AG04450 (cell line): Measurements from ENCODE around the gene HNF1A. TPM values are rescaled to one million over a fixed set of nuclear protein-coding genes. Genes with fewer than 3 reads are reported as not detected.

Experiments
- CTCF ChIA-PET: fragments of 300-600, 350-600 bp; formaldehyde crosslinking; extraction: SDS; loops from one replicate; lab custom pipeline; 2022; ENCODE audit warnings: antibody characterized with exemption, inconsistent platforms; lab: Charles Lee
- POLR2A ChIA-PET: fragments of 350-600 bp; formaldehyde crosslinking; extraction: SDS; loops from one replicate; lab custom pipeline; 2021; ENCODE audit warnings: antibody characterized with exemption, inconsistent platforms; lab: Yijun Ruan, JAX
- DNase-seq: peaks from one replicate; pipeline ENCODE4 v3.0.0-alpha.2; 2011; ENCODE audit warnings: low read depth, low spot score
- H3K27ac ChIP-seq: one replicate; pipeline ENCODE4 v1.5.1; 2012; ENCODE audit warnings: low read depth, low read length, control low read depth
- H3K27me3 ChIP-seq: one replicate; pipeline ENCODE4 v1.6.0; 2012; ENCODE audit warnings: low read length; ENCODE audit not compliant: control insufficient read depth, insufficient read depth
- H3K4me3 ChIP-seq: 2 replicates; pipeline ENCODE4 v1.5.1; 2011; ENCODE audit warnings: mild to moderate bottlenecking, low read depth, low read length, control low read depth
- H3K9me3 ChIP-seq: 2 replicates; pipeline ENCODE4 v1.5.1; 2012; ENCODE audit warnings: low read length; ENCODE audit not compliant: control insufficient read depth, insufficient read depth
- polyA plus RNA-seq: library from polyadenylated mRNA; depleted of rRNA; stranded (reverse); fragments of >200 nt; gene quantifications from 2 replicates; pipeline ENCODE4 v1.2.3, GENCODE V29; 2011
- TF ChIP-seq, protein P1 (sequence below): IDR thresholded peaks from 2 replicates; pipeline ENCODE4 v1.5.1; 2011; ENCODE audit warnings: low read depth, low read length, control low read depth, inconsistent platforms

HNF1A gene
- polyA plus RNA-seq, 1 experiment: not detected

DNA sequence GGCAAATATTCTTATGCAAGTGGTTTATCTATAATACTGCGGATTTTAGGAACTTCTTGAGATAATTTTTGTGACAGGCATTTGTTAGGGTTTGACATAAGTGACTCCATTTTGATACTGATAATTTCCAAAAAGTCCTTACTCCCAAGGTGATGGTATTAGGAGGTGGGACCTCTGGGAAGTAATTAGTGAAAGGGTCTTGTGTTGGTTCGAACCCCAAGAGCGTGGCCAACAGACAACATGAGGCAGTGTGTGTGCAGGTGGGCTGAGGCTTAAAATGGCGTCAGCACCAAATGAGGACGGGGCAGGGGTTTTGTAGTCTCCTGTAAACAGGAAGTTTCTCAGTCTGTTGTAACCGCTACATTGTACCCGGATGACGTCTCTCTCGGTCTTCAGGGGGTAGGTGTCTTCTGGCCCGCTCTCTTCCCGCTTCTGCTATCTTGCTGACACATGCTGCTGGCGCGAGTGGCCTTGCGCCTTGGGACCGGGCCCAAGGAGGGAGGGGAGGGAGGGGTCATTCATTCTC is 39.7 kb downstream of the HNF1A start:
- POLR2A ChIA-PET: interaction anchor here (0.7 kb wide), 1 partner anchor 83 kb away, joined by 14 read pairs; no protein-coding TSS in a partner anchor
- no peak overlapping the region for H3K27ac ChIP-seq
- peaks cover 6% of the 10 kb centered on the region for H3K27me3 ChIP-seq
- no peaks in the 10 kb centered on the region for H3K9me3 ChIP-seq
- no peak for DNase-seq
- CTCF ChIA-PET: no interaction called here
- TF ChIP-seq, protein P1, sequence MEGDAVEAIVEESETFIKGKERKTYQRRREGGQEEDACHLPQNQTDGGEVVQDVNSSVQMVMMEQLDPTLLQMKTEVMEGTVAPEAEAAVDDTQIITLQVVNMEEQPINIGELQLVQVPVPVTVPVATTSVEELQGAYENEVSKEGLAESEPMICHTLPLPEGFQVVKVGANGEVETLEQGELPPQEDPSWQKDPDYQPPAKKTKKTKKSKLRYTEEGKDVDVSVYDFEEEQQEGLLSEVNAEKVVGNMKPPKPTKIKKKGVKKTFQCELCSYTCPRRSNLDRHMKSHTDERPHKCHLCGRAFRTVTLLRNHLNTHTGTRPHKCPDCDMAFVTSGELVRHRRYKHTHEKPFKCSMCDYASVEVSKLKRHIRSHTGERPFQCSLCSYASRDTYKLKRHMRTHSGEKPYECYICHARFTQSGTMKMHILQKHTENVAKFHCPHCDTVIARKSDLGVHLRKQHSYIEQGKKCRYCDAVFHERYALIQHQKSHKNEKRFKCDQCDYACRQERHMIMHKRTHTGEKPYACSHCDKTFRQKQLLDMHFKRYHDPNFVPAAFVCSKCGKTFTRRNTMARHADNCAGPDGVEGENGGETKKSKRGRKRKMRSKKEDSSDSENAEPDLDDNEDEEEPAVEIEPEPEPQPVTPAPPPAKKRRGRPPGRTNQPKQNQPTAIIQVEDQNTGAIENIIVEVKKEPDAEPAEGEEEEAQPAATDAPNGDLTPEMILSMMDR: no peak
- H3K4me3 ChIP-seq: no peak overlapping the region

DNA sequence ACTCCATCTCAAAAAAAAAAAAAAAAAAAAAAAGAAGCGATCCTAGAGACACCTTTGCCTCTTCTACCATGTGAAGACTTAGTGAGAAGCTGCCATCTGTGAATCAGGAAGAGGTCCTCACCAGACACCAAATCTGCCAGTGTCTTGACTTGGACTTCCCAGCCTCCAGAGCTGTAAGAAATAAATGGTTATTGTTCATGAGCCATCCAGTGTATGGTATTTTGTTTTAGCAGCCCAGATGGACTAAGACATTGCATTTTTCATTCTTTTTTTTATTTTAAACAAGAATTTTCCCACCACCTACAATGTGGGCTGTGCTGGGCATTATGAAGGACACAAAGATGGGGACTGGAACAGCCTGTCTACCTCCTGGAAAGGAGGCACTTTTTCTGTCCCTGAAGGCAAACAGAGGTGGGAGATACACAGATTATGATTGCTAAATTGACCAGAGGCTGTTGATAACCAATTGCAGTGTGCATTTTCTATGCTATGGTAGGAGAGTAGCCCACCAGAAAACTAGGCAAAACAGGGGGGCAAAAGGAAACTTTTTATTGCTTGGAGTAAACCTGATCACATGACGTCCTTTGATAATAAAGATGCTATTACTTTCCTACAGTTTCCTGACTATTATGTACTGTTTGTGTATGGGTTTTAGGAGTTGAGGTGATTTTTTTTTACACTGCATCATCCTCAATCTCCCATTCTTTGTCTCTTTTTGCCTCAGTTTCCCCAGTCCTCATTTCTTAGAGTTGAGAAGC is 40.7 kb downstream of the HNF1A start:
- Histone ChIP-seq H3K27ac (no peak overlapping the region), H3K4me3 (no peak overlapping the region), H3K27me3 (peaks cover 6% of the 10 kb centered on the region), H3K9me3 (no peaks in the 10 kb centered on the region)
- TF ChIP-seq, protein P1: no peak
- DNase-seq: no peak
- ChIA-PET CTCF (no interaction called here), POLR2A (interaction anchor here (0.7 kb wide), 1 partner anchor 82 kb away, joined by 14 read pairs; no protein-coding TSS in a partner anchor)

DNA sequence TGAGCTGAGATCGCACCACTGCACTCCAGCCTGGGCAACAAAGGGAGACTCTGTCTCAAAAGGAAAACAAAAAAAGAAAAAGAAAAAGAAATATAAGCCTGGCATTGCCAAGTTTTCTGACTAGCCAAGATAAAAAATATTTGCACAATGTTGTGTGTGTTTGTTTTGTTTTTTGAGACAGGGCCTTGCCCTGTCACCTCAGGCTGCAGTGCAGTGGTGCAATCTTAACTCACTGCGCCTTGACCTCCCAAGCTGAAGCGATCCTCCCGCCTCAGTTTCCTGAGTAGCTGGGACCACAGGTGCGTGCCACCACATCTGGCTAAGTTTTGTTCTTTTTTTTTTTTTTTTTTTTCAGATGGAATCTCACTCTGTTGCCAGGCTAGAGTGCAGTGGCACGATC is 43.4 kb downstream of the HNF1A start:
- no peak overlapping the region for H3K27ac ChIP-seq
- DNase-seq: no peak
- H3K4me3 ChIP-seq: no peak overlapping the region
- no peaks in the 10 kb centered on the region for H3K9me3 ChIP-seq
- ChIA-PET CTCF (no interaction called here), POLR2A (no interaction called here)
- TF ChIP-seq, protein P1: no peak
- peaks cover 6% of the 10 kb centered on the region for H3K27me3 ChIP-seq

DNA sequence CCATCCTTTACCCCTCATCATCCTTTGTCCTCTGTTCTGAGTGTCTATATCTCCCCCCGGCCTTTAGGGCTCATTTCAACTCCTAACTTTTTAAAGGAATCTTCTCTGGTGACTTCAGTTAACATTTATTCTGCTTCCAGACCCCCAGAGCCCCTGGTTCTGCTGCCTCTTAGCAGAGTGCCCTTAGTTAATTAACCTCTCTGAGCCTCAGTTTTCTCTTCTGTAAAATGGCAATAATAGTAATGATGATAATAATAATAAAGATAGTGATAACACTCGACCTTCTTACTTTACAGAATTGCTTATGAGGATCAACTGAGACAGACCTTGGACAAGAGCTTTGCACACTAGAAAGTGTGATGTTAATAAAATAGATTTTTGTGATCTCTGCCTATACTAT is 44.4 kb downstream of the HNF1A start:
- Histone ChIP-seq H3K9me3 (no peaks in the 10 kb centered on the region), H3K27ac (no peak overlapping the region), H3K27me3 (peaks cover 6% of the 10 kb centered on the region), H3K4me3 (no peak overlapping the region)
- ChIA-PET CTCF (no interaction called here), POLR2A (no interaction called here)
- TF ChIP-seq, protein P1: no peak
- DNase-seq: no peak

DNA sequence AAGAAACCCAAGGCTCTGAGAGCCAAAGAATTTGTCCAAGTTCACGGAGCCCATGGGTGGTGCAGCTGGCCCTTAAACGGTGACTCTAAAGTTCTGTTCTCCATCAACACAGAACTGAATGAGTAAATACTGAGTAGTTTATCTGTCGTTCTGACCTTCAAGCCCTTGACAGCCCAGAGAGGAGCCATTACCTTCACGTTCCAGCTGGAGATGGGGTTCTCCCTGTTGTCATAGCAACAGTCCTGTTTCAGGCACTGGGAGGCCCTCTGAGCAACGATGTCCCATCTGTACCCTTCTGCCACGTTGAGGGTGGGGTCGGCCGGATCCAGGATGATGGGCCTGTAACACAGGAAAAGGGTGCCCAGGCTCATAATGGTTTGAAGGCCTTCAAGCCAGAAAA is 45.5 kb downstream of the HNF1A start:
- no peak for DNase-seq
- POLR2A ChIA-PET: interaction anchor here (0.6 kb wide), 1 partner anchor 28 kb away, joined by 3 read pairs; no protein-coding TSS in a partner anchor

More for the DNA sequence above, 45.5 kb downstream of the HNF1A start:
- Histone ChIP-seq H3K27ac (no peak overlapping the region), H3K9me3 (no peaks in the 10 kb centered on the region), H3K27me3 (peaks cover 6% of the 10 kb centered on the region), H3K4me3 (no peak overlapping the region)
- CTCF ChIA-PET: no interaction called here
- TF ChIP-seq, protein P1: no peak
